NCI-H774 (cell line): Measurements from ENCODE around the gene SLC26A4.

Experiments used
- DNase-seq: peaks from one replicate; lab custom pipeline; 2025; lab: John Stamatoyannopoulos, UW

Gene SLC26A4

GRCh38 chr7:107746006-107746405 is 85.4 kb downstream of the SLC26A4 start:
- no peak for DNase-seq

- DNase-seq = no peak
These were observed 90.5 kb downstream of the SLC26A4 start for GRCh38 chr7:107751113-107751512.

GRCh38 chr7:107754642-107755041 is 94.0 kb downstream of the SLC26A4 start:
- no peak for DNase-seq

GRCh38 chr7:107758667-107759066 is 98.0 kb downstream of the SLC26A4 start:
- no peak for DNase-seq

- no peak for DNase-seq
These were observed 106.8 kb downstream of the SLC26A4 start for GRCh38 chr7:107767391-107767790.
